Hindlimb muscle (tissue), 1 donor: ENCODE results near the gene RNF175. TPM values are rescaled to one million over a fixed set of nuclear protein-coding genes. Genes with fewer than 3 reads are reported as not detected.
"Not testable (repeated sequence)": the region's sequence is repeated elsewhere in the genome, so short reads cannot be mapped to it uniquely, and the experiment has no call there.

Experiments used
- DNase-seq: peaks from one replicate; pipeline ENCODE4 v3.0.0-alpha.2; 2013
- polyA plus RNA-seq: library from polyadenylated mRNA; unstranded; fragments of 120-200 nt; gene quantifications from one replicate; pipeline ENCODE4 v1.2.1, GENCODE V29; 2013; ENCODE audit not compliant: insufficient read length

RNF175 gene
- polyA plus RNA-seq, 1 donor = 0.25 TPM

- no peak for DNase-seq
These were observed 90.0 kb downstream of the RNF175 start for GRCh38 chr4:153669838-153670237.

- no peak for DNase-seq
These were observed 91.2 kb downstream of the RNF175 start for GRCh38 chr4:153668647-153669046.

- DNase-seq = not testable (repeated sequence)
These were observed 93.3 kb downstream of the RNF175 start for GRCh38 chr4:153666505-153666904.

- DNase-seq = no peak
These were observed 96.2 kb downstream of the RNF175 start for GRCh38 chr4:153663667-153664066.

GRCh38 chr4:153661908-153662307 is 97.9 kb downstream of the RNF175 start:
- DNase-seq = no peak

GRCh38 chr4:153661215-153661822 is 98.5 kb downstream of the RNF175 start:
- no peak for DNase-seq

Other genes with a start within 250 kb of the RNF175 start
- 4.6 TPM for gene TLR2, start 75.7 kb downstream of the RNF175 start, polyA plus RNA-seq
- 42.4 TPM for gene SFRP2, start 29.1 kb upstream of the RNF175 start, polyA plus RNA-seq